ENCODE measurements around the gene TMC1. TPM values are rescaled to one million over a fixed set of nuclear protein-coding genes. Genes with fewer than 3 reads are reported as not detected.
A peak's percentile ranks its signal among the peaks of the same experiment; 100 is the strongest.

Gene TMC1
- total RNA-seq, 4 donors from 2014 or later: not detected

GRCh38 chr9:72592502-72593403 is 71.3 kb downstream of the TMC1 start:
- no peaks in the 10 kb centered on the region for H3K27me3 ChIP-seq
- H3K4me3 ChIP-seq: no peak overlapping the region
- no peaks in the 10 kb centered on the region for H3K36me3 ChIP-seq
- no peak overlapping the region for H3K27ac ChIP-seq
- no peak for DNase-seq (ENCODE audit: low spot score in 2 of 2)
- H3K9me3 ChIP-seq: no peaks in the 10 kb centered on the region
- H3K4me1 ChIP-seq: peaks cover 9% of the 10 kb centered on the region
- 50% methylated on average over 5 of the region's 5 CpGs for WGBS
- TF ChIP-seq CTCF (IDR thresholded peaks at IDR 0.05) (peak; percentile 60 to 91), POLR2AphosphoS5 (IDR thresholded peaks at IDR 0.05) (no peak)

- no peaks in the 10 kb centered on the region for H3K27me3 ChIP-seq
- no peak for TF ChIP-seq POLR2AphosphoS5 (IDR thresholded peaks at IDR 0.05)
- TF ChIP-seq EP300 (IDR thresholded peaks at IDR 0.05): no peak
- no peak for TF ChIP-seq POLR2A (IDR thresholded peaks at IDR 0.05)
- TF ChIP-seq CTCF (IDR thresholded peaks at IDR 0.05): no peak
- H3K36me3 ChIP-seq: no peaks in the 10 kb centered on the region
- peaks cover 4% of the 10 kb centered on the region for H3K4me1 ChIP-seq
- WGBS: 75% methylated on average over 6 of the region's 6 CpGs
- no peak overlapping the region for H3K4me3 ChIP-seq
- no peaks in the 10 kb centered on the region for H3K9me3 ChIP-seq
- no peak overlapping the region for H3K27ac ChIP-seq
- DNase-seq (ENCODE audit: low spot score in 2 of 2): no peak
Measured at GRCh38 chr9:72596451-72597180, 75.2 kb downstream of the TMC1 start.

DNA sequence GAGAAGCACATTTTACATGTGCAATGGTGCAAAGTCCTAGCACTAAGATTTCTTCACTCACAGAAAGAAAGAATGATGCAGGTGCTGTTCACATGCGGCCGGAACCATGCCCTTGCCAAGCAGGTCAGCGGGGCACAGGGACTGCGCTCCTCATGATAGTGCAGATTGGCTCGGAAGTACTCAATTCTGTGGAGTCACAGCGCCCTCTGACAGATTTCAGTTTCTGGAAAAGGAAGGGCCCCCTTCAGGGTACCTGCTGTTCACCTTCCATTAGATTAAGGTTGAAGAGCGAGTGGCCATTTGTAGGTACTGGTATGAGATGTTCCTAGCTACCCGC is 75.7 kb downstream of the TMC1 start:
- H3K4me3 ChIP-seq: no peak overlapping the region
- no peak for DNase-seq (ENCODE audit: low spot score in 2 of 2)
- 90% methylated on average over 8 of the region's 8 CpGs for WGBS
- no peaks in the 10 kb centered on the region for H3K27me3 ChIP-seq
- H3K27ac ChIP-seq: no peak overlapping the region
- no peaks in the 10 kb centered on the region for H3K36me3 ChIP-seq
- no peak for TF ChIP-seq EP300 (IDR thresholded peaks at IDR 0.05)
- TF ChIP-seq POLR2A (IDR thresholded peaks at IDR 0.05): no peak
- TF ChIP-seq POLR2AphosphoS5 (IDR thresholded peaks at IDR 0.05): no peak
- TF ChIP-seq CTCF (IDR thresholded peaks at IDR 0.05): no peak
- no peaks in the 10 kb centered on the region for H3K9me3 ChIP-seq
- H3K4me1 ChIP-seq: peaks cover 4% of the 10 kb centered on the region

- Histone ChIP-seq H3K27me3 (no peaks in the 10 kb centered on the region), H3K36me3 (no peaks in the 10 kb centered on the region), H3K4me1 (no peaks in the 10 kb centered on the region), H3K4me3 (no peak overlapping the region), H3K27ac (no peak overlapping the region), H3K9me3 (no peaks in the 10 kb centered on the region)
- no peak for DNase-seq (ENCODE audit: low spot score in 2 of 2)
- no peak for TF ChIP-seq CTCF (IDR thresholded peaks at IDR 0.05)
- no peak for TF ChIP-seq POLR2AphosphoS5 (IDR thresholded peaks at IDR 0.05)
- TF ChIP-seq EP300 (IDR thresholded peaks at IDR 0.05): no peak
- no peak for TF ChIP-seq POLR2A (IDR thresholded peaks at IDR 0.05)
- 91% methylated on average over 3 of the region's 3 CpGs for WGBS
Measured at GRCh38 chr9:72597601-72598000, 76.2 kb downstream of the TMC1 start.

DNA sequence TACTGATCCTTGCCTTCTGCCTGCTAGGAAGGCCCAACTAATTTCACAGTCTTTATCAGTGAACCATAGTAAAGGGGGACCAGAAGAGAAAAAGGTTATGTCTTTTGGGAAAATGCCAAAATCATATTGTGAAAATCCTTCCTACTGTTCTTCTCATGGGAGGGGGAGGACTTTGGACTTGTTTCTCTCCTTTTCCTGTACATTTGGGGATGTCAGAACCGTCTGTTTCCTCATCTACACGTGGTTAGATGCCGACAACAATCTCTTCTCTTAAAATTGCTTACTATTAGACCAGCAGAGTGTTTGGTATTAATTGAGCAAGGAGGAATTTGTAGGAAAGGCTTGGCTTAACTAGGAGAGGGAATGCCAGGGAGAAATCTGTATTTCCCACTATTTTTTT is 77.2 kb downstream of the TMC1 start:
- Histone ChIP-seq H3K36me3 (no peaks in the 10 kb centered on the region), H3K9me3 (no peaks in the 10 kb centered on the region), H3K4me3 (no peak overlapping the region), H3K4me1 (no peaks in the 10 kb centered on the region), H3K27me3 (no peaks in the 10 kb centered on the region), H3K27ac (no peak overlapping the region)
- DNase-seq (ENCODE audit: low spot score in 2 of 2): no peak
- WGBS: 73% methylated on average over 3 of the region's 3 CpGs
- no peak for TF ChIP-seq POLR2AphosphoS5 (IDR thresholded peaks at IDR 0.05)
- TF ChIP-seq EP300 (IDR thresholded peaks at IDR 0.05): no peak
- TF ChIP-seq POLR2A (IDR thresholded peaks at IDR 0.05): no peak
- TF ChIP-seq CTCF (IDR thresholded peaks at IDR 0.05): no peak

Measured in suprapubic skin (tissue), 4 donors.